Hepatocyte (in vitro differentiated cells): ENCODE data around the gene PRKCZ. TPM values are rescaled to one million over a fixed set of nuclear protein-coding genes. Genes with fewer than 3 reads are reported as not detected.
"Not testable (repeated sequence)": the region's sequence is repeated elsewhere in the genome, so short reads cannot be mapped to it uniquely, and the experiment has no call there.

Source experiments
- DNase-seq: peaks from one replicate; pipeline ENCODE4 v3.0.0-alpha.2; 2016; ENCODE audit warnings: low spot score
- H2AFZ ChIP-seq: fragments of 200-600 bp; sonication (generic); 2 replicates; pipeline ENCODE4 v1.6.0; 2016; ENCODE audit warnings: antibody characterized with exemption, mild to moderate bottlenecking
- H3K27ac ChIP-seq: fragments of 200-600 bp; sonication (generic); 2 replicates; pipeline ENCODE4 v1.5.1; 2016; ENCODE audit warnings: mild to moderate bottlenecking
- H3K27me3 ChIP-seq: fragments of 200-600 bp; sonication (generic); 2 replicates; pipeline ENCODE4 v1.6.1; 2016
- H3K36me3 ChIP-seq: fragments of 200-600 bp; sonication (generic); replicated peaks from 2 replicates; pipeline ENCODE4 v1.5.1; 2016; ENCODE audit warnings: low read depth; ENCODE audit not compliant: insufficient read depth
- H3K4me1 ChIP-seq: fragments of 200-600 bp; sonication (generic); 2 replicates; pipeline ENCODE4 v1.5.1; 2016; ENCODE audit warnings: mild to moderate bottlenecking, moderate library complexity; ENCODE audit not compliant: insufficient read depth
- H3K4me2 ChIP-seq: fragments of 200-600 bp; sonication (generic); 2 replicates; pipeline ENCODE4 v1.6.0; 2016
- H3K4me3 ChIP-seq: fragments of 200-600 bp; sonication (generic); 2 replicates; pipeline ENCODE4 v1.5.1; 2016; ENCODE audit warnings: mild to moderate bottlenecking
- H3K79me2 ChIP-seq: fragments of 200-600 bp; sonication (generic); 2 replicates; pipeline ENCODE4 v1.6.0; 2017; ENCODE audit warnings: mild to moderate bottlenecking
- H3K9me2 ChIP-seq: fragments of 200-600 bp; sonication (generic); replicated peaks from 2 replicates; pipeline ENCODE4 v1.6.0; 2017; ENCODE audit warnings: mild to moderate bottlenecking; ENCODE audit not compliant: insufficient read depth
- H3K9me3 ChIP-seq: fragments of 200-600 bp; sonication (generic); 2 replicates; pipeline ENCODE4 v1.5.1; 2016; ENCODE audit warnings: low read depth, mild to moderate bottlenecking
- H4K20me1 ChIP-seq: fragments of 200-600 bp; sonication (generic); 2 replicates; pipeline ENCODE4 v1.6.0; 2016; ENCODE audit warnings: mild to moderate bottlenecking; ENCODE audit not compliant: insufficient read depth, poor library complexity, severe bottlenecking
- EZH2 ChIP-seq: fragments of 200-600 bp; sonication (generic); IDR thresholded peaks from 2 replicates; pipeline ENCODE4 v1.6.1; 2016; ENCODE audit warnings: antibody characterized with exemption, mild to moderate bottlenecking, borderline replicate concordance
- EZH2phosphoT487 ChIP-seq: fragments of 200-600 bp; sonication (generic); IDR thresholded peaks from one replicate; pipeline ENCODE4 v1.6.1; 2018; ENCODE audit warnings: antibody characterized with exemption, mild to moderate bottlenecking, low read depth, moderate library complexity; ENCODE audit not compliant: unreplicated experiment, severe bottlenecking
- WGBS: methylation state at CpG from one replicate; pipeline ENCODE4 v1.1.6; 2016; ENCODE audit warnings: low lambda C conversion rate; ENCODE audit errors: missing lambda C conversion rate; 5-methylcytosine and 5-hydroxymethylcytosine counted together
- polyA plus RNA-seq: library from polyadenylated mRNA; unstranded; fragments of >200 nt; fragmentation: Nextera tagmentation; extraction: Ambion mirVana; gene quantifications from 2 replicates; pipeline ENCODE4 v1.2.1, GENCODE V29; 2016
- total RNA-seq: library from RNA; depleted of rRNA; stranded (reverse); fragments of >200 nt; gene quantifications from 2 replicates; pipeline ENCODE4 v1.2.3, GENCODE V29; 2014
- TF ChIP-seq, protein P1 (sequence below): fragments of 200-600 bp; sonication (generic); IDR thresholded peaks from 2 replicates; pipeline ENCODE4 v1.5.1; 2016; ENCODE audit warnings: antibody characterized with exemption, mild to moderate bottlenecking; ENCODE audit not compliant: poor library complexity

PRKCZ gene
- total and polyA plus RNA-seq, 2 experiments from 2014 or later = 41.0 to 52.3 TPM

DNA sequence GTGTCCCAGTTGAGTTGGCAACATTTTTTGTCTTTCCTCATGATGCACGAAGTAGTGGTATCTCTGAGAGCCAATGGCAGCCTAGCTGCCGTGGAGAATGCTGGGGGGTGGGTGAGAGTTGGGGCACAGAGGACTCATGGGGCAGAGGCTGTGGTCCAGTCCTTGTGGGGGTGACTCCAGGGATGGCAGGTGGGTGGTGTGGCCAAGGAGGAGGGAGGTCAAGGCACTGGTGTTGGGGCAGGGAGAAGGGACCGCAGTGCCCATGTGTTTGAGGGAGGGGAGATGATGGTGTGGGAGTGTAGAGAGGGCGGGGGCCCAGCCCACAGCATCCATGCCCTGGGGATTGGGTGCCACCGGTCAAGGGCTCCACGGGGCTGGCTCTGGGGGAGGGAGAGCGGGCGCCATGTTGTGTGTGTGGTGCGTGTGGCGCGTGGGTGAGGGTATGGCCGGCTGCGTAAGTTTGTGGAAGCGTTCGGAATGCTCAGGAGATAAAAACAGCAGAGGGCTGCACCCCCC lies 63.5 kb downstream of the PRKCZ start:
- WGBS = 96% methylated on average over 6 of the region's 15 CpGs
- peaks cover 2% of the 10 kb centered on the region for H4K20me1 ChIP-seq
- H2AFZ ChIP-seq = no peak overlapping the region
- no peaks in the 10 kb centered on the region for H3K9me2 ChIP-seq
- peaks cover 10% of the 10 kb centered on the region for H3K79me2 ChIP-seq
- H3K9me3 ChIP-seq = no peaks in the 10 kb centered on the region
- no peaks in the 10 kb centered on the region for H3K36me3 ChIP-seq
- H3K4me2 ChIP-seq = no peak overlapping the region
- no peaks in the 10 kb centered on the region for H3K4me1 ChIP-seq
- no peak overlapping the region for H3K4me3 ChIP-seq
- no peak for DNase-seq
- no peaks in the 10 kb centered on the region for H3K27me3 ChIP-seq
- TF ChIP-seq, protein P1, sequence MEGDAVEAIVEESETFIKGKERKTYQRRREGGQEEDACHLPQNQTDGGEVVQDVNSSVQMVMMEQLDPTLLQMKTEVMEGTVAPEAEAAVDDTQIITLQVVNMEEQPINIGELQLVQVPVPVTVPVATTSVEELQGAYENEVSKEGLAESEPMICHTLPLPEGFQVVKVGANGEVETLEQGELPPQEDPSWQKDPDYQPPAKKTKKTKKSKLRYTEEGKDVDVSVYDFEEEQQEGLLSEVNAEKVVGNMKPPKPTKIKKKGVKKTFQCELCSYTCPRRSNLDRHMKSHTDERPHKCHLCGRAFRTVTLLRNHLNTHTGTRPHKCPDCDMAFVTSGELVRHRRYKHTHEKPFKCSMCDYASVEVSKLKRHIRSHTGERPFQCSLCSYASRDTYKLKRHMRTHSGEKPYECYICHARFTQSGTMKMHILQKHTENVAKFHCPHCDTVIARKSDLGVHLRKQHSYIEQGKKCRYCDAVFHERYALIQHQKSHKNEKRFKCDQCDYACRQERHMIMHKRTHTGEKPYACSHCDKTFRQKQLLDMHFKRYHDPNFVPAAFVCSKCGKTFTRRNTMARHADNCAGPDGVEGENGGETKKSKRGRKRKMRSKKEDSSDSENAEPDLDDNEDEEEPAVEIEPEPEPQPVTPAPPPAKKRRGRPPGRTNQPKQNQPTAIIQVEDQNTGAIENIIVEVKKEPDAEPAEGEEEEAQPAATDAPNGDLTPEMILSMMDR = no peak
- TF ChIP-seq EZH2 (no peak), EZH2phosphoT487 (no peak)
- no peak overlapping the region for H3K27ac ChIP-seq

DNA sequence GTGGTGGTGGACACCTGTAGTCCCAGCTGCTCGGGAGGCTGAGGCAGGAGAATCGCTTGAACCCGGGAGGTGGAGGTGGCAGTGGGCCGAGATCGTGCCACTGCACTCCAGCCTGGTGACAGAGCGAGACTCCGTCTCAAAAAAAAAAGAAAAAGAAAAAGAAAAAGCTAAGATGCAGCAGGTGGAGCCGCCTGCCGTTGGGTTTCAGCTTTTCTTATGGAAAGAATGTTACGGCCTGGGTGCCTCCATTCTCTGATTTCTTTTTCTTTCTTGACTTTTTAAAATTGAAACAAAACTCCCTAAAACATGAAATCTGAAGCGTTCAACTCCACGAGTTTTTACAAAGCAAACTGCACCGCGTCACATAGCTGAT lies 64.4 kb downstream of the PRKCZ start:
- not testable (repeated sequence) for H4K20me1 ChIP-seq, DNase-seq, H3K4me1 ChIP-seq, H3K4me3 ChIP-seq, H3K9me2 ChIP-seq, H3K4me2 ChIP-seq, H3K9me3 ChIP-seq, H3K27ac ChIP-seq, H2AFZ ChIP-seq, H3K27me3 ChIP-seq, H3K36me3 ChIP-seq
- 92% methylated on average over 14 of the region's 14 CpGs for WGBS
- H3K79me2 ChIP-seq = peaks cover 11% of the 10 kb centered on the region

DNA sequence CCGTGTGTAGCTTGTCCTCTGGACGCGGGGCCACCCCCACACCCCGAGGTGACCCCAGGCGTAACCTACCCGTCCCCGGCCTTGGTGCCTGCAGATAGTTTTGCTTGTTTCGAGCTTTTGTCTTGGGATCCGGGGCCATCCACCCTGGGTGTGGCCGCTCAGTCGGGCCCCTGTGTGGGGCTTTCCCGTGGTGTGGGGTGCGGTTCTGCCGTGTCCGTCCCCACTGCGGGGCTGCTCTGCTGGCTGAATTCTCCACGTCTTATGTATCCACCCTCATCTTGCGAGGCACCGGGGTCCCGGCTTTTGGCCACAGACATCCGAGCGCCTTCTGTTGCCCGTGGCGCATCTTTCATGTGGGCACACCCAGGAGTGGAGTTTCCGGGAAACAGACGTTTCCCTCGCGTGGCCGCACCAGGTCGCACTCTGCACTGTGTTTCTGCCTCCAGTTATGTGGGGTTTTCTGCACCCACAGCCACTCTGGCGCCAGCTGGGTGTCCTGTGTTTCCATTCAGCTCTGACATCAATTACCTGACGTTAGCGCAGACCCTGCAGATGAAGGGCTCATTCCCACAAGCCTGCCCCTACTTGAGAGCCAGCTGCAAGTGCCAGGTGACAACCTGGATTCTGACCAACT lies 64.9 kb downstream of the PRKCZ start:
- Histone ChIP-seq H3K79me2 (peaks cover 11% of the 10 kb centered on the region), H3K4me1 (no peaks in the 10 kb centered on the region), H4K20me1 (no peaks in the 10 kb centered on the region), H3K27ac (no peak overlapping the region), H3K36me3 (no peaks in the 10 kb centered on the region), H2AFZ (no peak overlapping the region), H3K4me3 (no peak overlapping the region), H3K4me2 (peak overlapping the region; percentile 49), H3K9me3 (no peaks in the 10 kb centered on the region), H3K27me3 (no peaks in the 10 kb centered on the region), H3K9me2 (no peaks in the 10 kb centered on the region)
- WGBS = 94% methylated on average over 33 of the region's 33 CpGs
- no peak for DNase-seq
- no peak for TF ChIP-seq EZH2

DNA sequence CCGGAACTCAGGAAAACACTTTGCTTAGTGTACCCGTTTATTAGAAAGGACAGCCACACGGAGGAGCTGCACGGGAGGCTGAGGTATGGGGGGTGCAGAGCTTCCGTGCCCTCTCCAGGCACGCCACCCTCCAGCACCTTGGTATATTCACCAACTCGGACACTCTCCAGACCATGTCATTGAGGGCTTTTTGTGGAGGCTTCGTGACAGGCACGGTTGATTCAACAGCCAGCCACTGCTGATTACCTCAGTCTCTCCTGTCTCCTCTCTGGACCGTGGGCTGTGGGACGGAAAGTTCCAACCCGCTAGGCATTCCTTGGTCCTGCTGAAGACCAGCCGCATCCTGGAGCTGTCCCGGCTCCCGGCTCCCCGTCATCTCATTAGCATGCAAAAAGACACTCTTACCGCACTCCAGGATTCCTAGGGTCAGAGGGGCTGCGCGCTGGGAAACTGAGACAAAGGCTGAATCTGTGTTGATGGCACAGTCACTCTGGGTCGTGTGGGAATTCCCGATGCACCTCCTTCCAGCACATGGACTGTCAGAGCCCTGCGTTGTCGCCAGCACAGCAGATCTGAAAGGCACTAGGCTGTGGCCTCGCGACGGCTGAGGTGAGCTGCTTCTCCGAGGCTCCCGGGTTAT lies 65.6 kb downstream of the PRKCZ start:
- peaks cover 17% of the 10 kb centered on the region for H3K79me2 ChIP-seq
- H2AFZ ChIP-seq = no peak overlapping the region
- H3K9me3 ChIP-seq = no peaks in the 10 kb centered on the region
- H4K20me1 ChIP-seq = no peaks in the 10 kb centered on the region
- no peaks in the 10 kb centered on the region for H3K4me1 ChIP-seq
- H3K4me2 ChIP-seq = peak overlapping the region; percentile 49
- no peak overlapping the region for H3K4me3 ChIP-seq
- DNase-seq = peak; percentile 49
- H3K9me2 ChIP-seq = no peaks in the 10 kb centered on the region
- 39% methylated on average over 28 of the region's 28 CpGs for WGBS
- no peaks in the 10 kb centered on the region for H3K27me3 ChIP-seq
- TF ChIP-seq EZH2 (no peak), EZH2phosphoT487 (no peak)
- TF ChIP-seq, protein P1 = no peak
- no peaks in the 10 kb centered on the region for H3K36me3 ChIP-seq
- no peak overlapping the region for H3K27ac ChIP-seq
